ENCODE results near the gene INPP4B. TPM values are rescaled to one million over a fixed set of nuclear protein-coding genes. Genes with fewer than 3 reads are reported as not detected.

Gene INPP4B
- total RNA-seq, 1 experiment from 2014 or later: 41.0 TPM

DNA sequence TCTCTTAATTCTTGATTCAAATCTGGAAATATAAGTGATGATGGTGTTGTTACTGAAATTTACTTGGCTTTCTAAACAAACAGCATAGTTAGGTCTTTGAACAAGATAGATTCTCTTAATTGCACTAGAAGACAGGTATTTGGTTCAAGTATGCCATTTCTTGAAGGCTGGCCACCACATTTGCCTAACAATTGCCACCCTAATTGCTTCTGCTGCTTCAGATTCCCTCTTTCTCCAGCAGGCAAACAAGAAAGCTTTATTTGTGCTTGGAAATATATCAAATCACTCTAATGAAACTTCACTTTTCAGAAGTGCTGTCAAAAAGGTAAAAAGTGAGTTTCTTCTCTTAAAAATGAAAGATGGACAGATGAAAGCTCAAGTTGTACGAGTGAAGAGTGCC lies 418.6 kb downstream of the INPP4B start:
- Histone ChIP-seq H3K4me1 (ENCODE audit: insufficient read depth, low read length) (no peaks in the 10 kb centered on the region), H2AFZ (ENCODE audit: low read length) (no peak overlapping the region), H3K9me2 (replicated peaks; ENCODE audit: low read length) (no peaks in the 10 kb centered on the region), H3K4me3 (ENCODE audit: low read length) (no peak overlapping the region), H4K20me1 (ENCODE audit: low read length) (no peaks in the 10 kb centered on the region), H3K9ac (ENCODE audit: low read length) (no peak overlapping the region), H3K36me3 (ENCODE audit: low read depth, low read length) (peaks cover 17% of the 10 kb centered on the region), H3K27ac (ENCODE audit: low read length) (no peak overlapping the region), H3K9me3 (ENCODE audit: low read length) (no peaks in the 10 kb centered on the region), H3K27me3 (ENCODE audit: low read length) (no peaks in the 10 kb centered on the region), H3K79me2 (ENCODE audit: low read length) (no peaks in the 10 kb centered on the region), H3K4me2 (ENCODE audit: low read length) (no peak overlapping the region), H3F3A (ENCODE audit: low read length, unreplicated experiment) (no peaks in the 10 kb centered on the region)
- intact Hi-C loops (cut with micrococcal nuclease): no loop called here
- ChIA-PET CTCF (no interaction called here), POLR2A (ENCODE audit: unreplicated experiment) (no interaction called here)
- BruUV-seq (replicated peaks): no TSS peak
- TF ChIP-seq EZH2phosphoT487 (IDR thresholded peaks at IDR 0.05; ENCODE audit: borderline replicate concordance, low read length): no peak
- TF ChIP-seq, protein P1, sequence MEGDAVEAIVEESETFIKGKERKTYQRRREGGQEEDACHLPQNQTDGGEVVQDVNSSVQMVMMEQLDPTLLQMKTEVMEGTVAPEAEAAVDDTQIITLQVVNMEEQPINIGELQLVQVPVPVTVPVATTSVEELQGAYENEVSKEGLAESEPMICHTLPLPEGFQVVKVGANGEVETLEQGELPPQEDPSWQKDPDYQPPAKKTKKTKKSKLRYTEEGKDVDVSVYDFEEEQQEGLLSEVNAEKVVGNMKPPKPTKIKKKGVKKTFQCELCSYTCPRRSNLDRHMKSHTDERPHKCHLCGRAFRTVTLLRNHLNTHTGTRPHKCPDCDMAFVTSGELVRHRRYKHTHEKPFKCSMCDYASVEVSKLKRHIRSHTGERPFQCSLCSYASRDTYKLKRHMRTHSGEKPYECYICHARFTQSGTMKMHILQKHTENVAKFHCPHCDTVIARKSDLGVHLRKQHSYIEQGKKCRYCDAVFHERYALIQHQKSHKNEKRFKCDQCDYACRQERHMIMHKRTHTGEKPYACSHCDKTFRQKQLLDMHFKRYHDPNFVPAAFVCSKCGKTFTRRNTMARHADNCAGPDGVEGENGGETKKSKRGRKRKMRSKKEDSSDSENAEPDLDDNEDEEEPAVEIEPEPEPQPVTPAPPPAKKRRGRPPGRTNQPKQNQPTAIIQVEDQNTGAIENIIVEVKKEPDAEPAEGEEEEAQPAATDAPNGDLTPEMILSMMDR (conservative IDR thresholded peaks at IDR 0.05; ENCODE audit: low read depth, low read length): no peak
- no peak for TF ChIP-seq EZH2 (IDR thresholded peaks at IDR 0.05; ENCODE audit: low read length, unreplicated experiment)
- DNase-seq: no peak
- ATAC-seq: no peak

DNA sequence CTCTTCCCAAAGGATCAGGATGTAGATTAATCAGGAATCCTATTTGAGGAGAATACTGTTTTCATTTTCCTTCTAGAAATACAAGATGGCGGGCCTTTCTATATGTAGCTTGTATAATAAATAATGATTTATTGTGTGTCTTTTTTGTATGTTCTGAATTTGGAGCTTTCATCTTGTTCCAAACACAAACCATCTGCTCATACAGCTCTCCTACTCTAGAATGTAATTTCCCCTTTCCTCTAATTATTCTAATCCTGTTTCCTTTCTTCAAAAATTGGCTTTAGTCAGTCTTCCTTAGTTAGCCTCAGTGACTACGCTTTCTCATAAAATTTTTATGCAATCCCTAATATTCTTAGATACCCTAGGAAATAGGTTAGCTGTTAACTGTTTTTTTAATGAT lies 422.2 kb downstream of the INPP4B start:
- H3K36me3 ChIP-seq (ENCODE audit: low read depth, low read length): peaks cover 9% of the 10 kb centered on the region
- no peaks in the 10 kb centered on the region for H3K79me2 ChIP-seq (ENCODE audit: low read length)
- H3K9me3 ChIP-seq (ENCODE audit: low read length): no peaks in the 10 kb centered on the region
- ChIA-PET CTCF (no interaction called here), POLR2A (ENCODE audit: unreplicated experiment) (no interaction called here)
- DNase-seq: no peak
- TF ChIP-seq EZH2phosphoT487 (IDR thresholded peaks at IDR 0.05; ENCODE audit: borderline replicate concordance, low read length) (no peak), EZH2 (IDR thresholded peaks at IDR 0.05; ENCODE audit: low read length, unreplicated experiment) (no peak)
- TF ChIP-seq, protein P1 (conservative IDR thresholded peaks at IDR 0.05; ENCODE audit: low read depth, low read length): no peak
- no peak overlapping the region for H3K27ac ChIP-seq (ENCODE audit: low read length)
- no peaks in the 10 kb centered on the region for H3K9me2 ChIP-seq (replicated peaks; ENCODE audit: low read length)
- no peaks in the 10 kb centered on the region for H3F3A ChIP-seq (ENCODE audit: low read length, unreplicated experiment)
- no peaks in the 10 kb centered on the region for H4K20me1 ChIP-seq (ENCODE audit: low read length)
- no peak overlapping the region for H3K4me2 ChIP-seq (ENCODE audit: low read length)
- no peak overlapping the region for H3K9ac ChIP-seq (ENCODE audit: low read length)
- no peak overlapping the region for H2AFZ ChIP-seq (ENCODE audit: low read length)
- no peaks in the 10 kb centered on the region for H3K4me1 ChIP-seq (ENCODE audit: insufficient read depth, low read length)
- no peak for ATAC-seq
- H3K27me3 ChIP-seq (ENCODE audit: low read length): no peaks in the 10 kb centered on the region
- no peak overlapping the region for H3K4me3 ChIP-seq (ENCODE audit: low read length)
- no TSS peak for BruUV-seq (replicated peaks)
- intact Hi-C loops (cut with micrococcal nuclease): no loop called here

DNA sequence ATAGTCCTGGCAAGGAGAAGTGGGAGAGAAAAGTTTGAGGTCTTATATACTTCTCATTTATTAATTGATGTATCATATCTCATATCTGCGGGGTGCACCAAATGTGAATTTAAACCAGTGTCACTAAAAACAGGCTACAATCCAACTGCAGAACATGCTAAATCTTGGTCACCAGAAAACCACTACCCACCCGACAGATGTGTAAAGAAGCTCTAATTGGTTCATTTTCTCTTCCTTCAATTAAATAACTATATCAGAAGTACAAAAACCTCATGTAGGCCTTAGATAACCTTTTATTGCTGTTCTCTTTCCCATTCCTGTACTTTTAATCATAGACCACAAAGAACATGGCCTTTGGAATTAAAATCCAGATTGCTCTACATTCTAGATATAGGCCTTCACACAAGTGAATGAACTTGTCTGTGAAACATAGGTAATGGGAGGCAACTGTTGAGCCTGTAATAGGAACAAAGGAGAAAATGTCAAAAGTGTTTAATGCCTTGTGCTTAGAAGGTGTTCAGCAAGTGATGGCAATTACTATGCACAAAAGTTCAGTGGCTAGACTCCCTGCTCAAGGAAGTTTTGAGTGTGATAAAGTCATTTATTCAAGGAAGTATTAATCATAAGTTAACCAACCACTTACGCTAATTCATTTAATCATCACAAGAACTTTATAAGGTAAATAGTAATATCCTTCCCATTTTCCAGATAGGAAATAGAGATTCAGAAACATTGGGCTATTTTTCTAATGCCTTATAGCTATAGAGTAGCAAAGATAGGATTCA lies 425.6 kb downstream of the INPP4B start:
- H4K20me1 ChIP-seq (ENCODE audit: low read length): no peaks in the 10 kb centered on the region
- TF ChIP-seq EZH2phosphoT487 (IDR thresholded peaks at IDR 0.05; ENCODE audit: borderline replicate concordance, low read length) (no peak), EZH2 (IDR thresholded peaks at IDR 0.05; ENCODE audit: low read length, unreplicated experiment) (no peak)
- TF ChIP-seq, protein P1 (conservative IDR thresholded peaks at IDR 0.05; ENCODE audit: low read depth, low read length): no peak
- H3F3A ChIP-seq (ENCODE audit: low read length, unreplicated experiment): no peaks in the 10 kb centered on the region
- no peak overlapping the region for H2AFZ ChIP-seq (ENCODE audit: low read length)
- no peak overlapping the region for H3K27ac ChIP-seq (ENCODE audit: low read length)
- no peak for ATAC-seq
- no peak for DNase-seq
- no peak overlapping the region for H3K9ac ChIP-seq (ENCODE audit: low read length)
- H3K4me3 ChIP-seq (ENCODE audit: low read length): no peak overlapping the region
- H3K4me1 ChIP-seq (ENCODE audit: insufficient read depth, low read length): peaks cover 14% of the 10 kb centered on the region
- BruUV-seq (replicated peaks): no TSS peak
- H3K79me2 ChIP-seq (ENCODE audit: low read length): no peaks in the 10 kb centered on the region
- POLR2A ChIA-PET (ENCODE audit: unreplicated experiment): no interaction called here
- CTCF ChIA-PET: no interaction called here
- no peaks in the 10 kb centered on the region for H3K9me2 ChIP-seq (replicated peaks; ENCODE audit: low read length)
- intact Hi-C loops (cut with micrococcal nuclease): no loop called here
- peaks cover 4% of the 10 kb centered on the region for H3K36me3 ChIP-seq (ENCODE audit: low read depth, low read length)
- no peaks in the 10 kb centered on the region for H3K9me3 ChIP-seq (ENCODE audit: low read length)
- no peak overlapping the region for H3K4me2 ChIP-seq (ENCODE audit: low read length)
- H3K27me3 ChIP-seq (ENCODE audit: low read length): no peaks in the 10 kb centered on the region

Data from PC-3 (cell line).